Activated naive CD8-positive, alpha-beta T cell (primary cell): ENCODE results near the gene PGS1.

ENCODE experiments used
- H3K27ac Mint-ChIP-seq: one replicate; pipeline ENCODE4 v1.8.0; 2021; ENCODE audit warnings: mixed read lengths
- H3K27me3 Mint-ChIP-seq: one replicate; pipeline ENCODE4 v1.8.0; 2021; ENCODE audit warnings: mixed read lengths
- H3K36me3 Mint-ChIP-seq: one replicate; pipeline ENCODE4 v1.8.0; 2021; ENCODE audit warnings: mixed read lengths
- H3K4me1 Mint-ChIP-seq: one replicate; pipeline ENCODE4 v1.8.0; 2021; ENCODE audit warnings: low read depth, mixed read lengths
- H3K4me3 Mint-ChIP-seq: one replicate; pipeline ENCODE4 v1.8.0; 2021; ENCODE audit warnings: mild to moderate bottlenecking, mixed read lengths
- H3K9me3 Mint-ChIP-seq: one replicate; pipeline ENCODE4 v1.8.0; 2021; ENCODE audit warnings: low read depth, mixed read lengths

The PGS1 gene

GRCh38 chr17:78426293-78426879, 47.9 kb downstream of the PGS1 start:
- Mint-ChIP-seq H3K27me3 (no peaks in the 10 kb centered on the region), H3K9me3 (no peaks in the 10 kb centered on the region), H3K4me3 (no peak overlapping the region), H3K27ac (no peak overlapping the region), H3K36me3 (no peaks in the 10 kb centered on the region), H3K4me1 (peaks cover 5% of the 10 kb centered on the region)

GRCh38 chr17:78427140-78427539, 48.7 kb downstream of the PGS1 start:
- peaks cover under 1% of the 10 kb centered on the region for H3K4me1 Mint-ChIP-seq
- H3K36me3 Mint-ChIP-seq: no peaks in the 10 kb centered on the region
- H3K27me3 Mint-ChIP-seq: no peaks in the 10 kb centered on the region
- no peak overlapping the region for H3K27ac Mint-ChIP-seq
- H3K9me3 Mint-ChIP-seq: no peaks in the 10 kb centered on the region
- H3K4me3 Mint-ChIP-seq: no peak overlapping the region

GRCh38 chr17:78428025-78428575, 49.7 kb downstream of the PGS1 start:
- H3K4me1 Mint-ChIP-seq: no peaks in the 10 kb centered on the region

GRCh38 chr17:78428836-78429617, 50.6 kb downstream of the PGS1 start:
- Mint-ChIP-seq H3K27ac (no peak overlapping the region), H3K27me3 (no peaks in the 10 kb centered on the region), H3K9me3 (no peaks in the 10 kb centered on the region), H3K4me3 (no peak overlapping the region), H3K36me3 (no peaks in the 10 kb centered on the region), H3K4me1 (no peaks in the 10 kb centered on the region)

More at GRCh38 chr17:78428025-78428575, 49.7 kb downstream of the PGS1 start:
- Mint-ChIP-seq H3K27ac (no peak overlapping the region), H3K36me3 (no peaks in the 10 kb centered on the region), H3K27me3 (no peaks in the 10 kb centered on the region), H3K9me3 (no peaks in the 10 kb centered on the region), H3K4me3 (no peak overlapping the region)

GRCh38 chr17:78429618-78429995, 51.2 kb downstream of the PGS1 start:
- Mint-ChIP-seq H3K4me1 (no peaks in the 10 kb centered on the region), H3K9me3 (no peaks in the 10 kb centered on the region), H3K36me3 (no peaks in the 10 kb centered on the region), H3K27ac (no peak overlapping the region), H3K27me3 (no peaks in the 10 kb centered on the region), H3K4me3 (no peak overlapping the region)

GRCh38 chr17:78430892-78431691, 52.6 kb downstream of the PGS1 start:
- H3K27me3 Mint-ChIP-seq: no peaks in the 10 kb centered on the region
- H3K4me3 Mint-ChIP-seq: no peak overlapping the region
- H3K27ac Mint-ChIP-seq: no peak overlapping the region
- H3K36me3 Mint-ChIP-seq: no peaks in the 10 kb centered on the region
- no peaks in the 10 kb centered on the region for H3K9me3 Mint-ChIP-seq
- H3K4me1 Mint-ChIP-seq: no peaks in the 10 kb centered on the region

GRCh38 chr17:78431692-78431958, 53.2 kb downstream of the PGS1 start:
- H3K27me3 Mint-ChIP-seq: no peaks in the 10 kb centered on the region
- no peaks in the 10 kb centered on the region for H3K9me3 Mint-ChIP-seq
- H3K36me3 Mint-ChIP-seq: no peaks in the 10 kb centered on the region
- no peak overlapping the region for H3K27ac Mint-ChIP-seq
- H3K4me3 Mint-ChIP-seq: no peak overlapping the region
- no peaks in the 10 kb centered on the region for H3K4me1 Mint-ChIP-seq

GRCh38 chr17:78432226-78433012, 54.0 kb downstream of the PGS1 start:
- Mint-ChIP-seq H3K4me1 (no peaks in the 10 kb centered on the region), H3K36me3 (no peaks in the 10 kb centered on the region), H3K27me3 (no peaks in the 10 kb centered on the region), H3K4me3 (no peak overlapping the region), H3K9me3 (no peaks in the 10 kb centered on the region), H3K27ac (no peak overlapping the region)

GRCh38 chr17:78433013-78433727, 54.7 kb downstream of the PGS1 start:
- no peaks in the 10 kb centered on the region for H3K27me3 Mint-ChIP-seq
- H3K4me1 Mint-ChIP-seq: no peaks in the 10 kb centered on the region

GRCh38 chr17:78433780-78434335, 55.4 kb downstream of the PGS1 start:
- no peak overlapping the region for H3K4me3 Mint-ChIP-seq
- H3K9me3 Mint-ChIP-seq: no peaks in the 10 kb centered on the region
- no peaks in the 10 kb centered on the region for H3K27me3 Mint-ChIP-seq
- no peak overlapping the region for H3K27ac Mint-ChIP-seq
- H3K4me1 Mint-ChIP-seq: no peaks in the 10 kb centered on the region
- H3K36me3 Mint-ChIP-seq: no peaks in the 10 kb centered on the region

More at GRCh38 chr17:78433013-78433727, 54.7 kb downstream of the PGS1 start:
- H3K36me3 Mint-ChIP-seq: no peaks in the 10 kb centered on the region
- H3K27ac Mint-ChIP-seq: no peak overlapping the region
- H3K4me3 Mint-ChIP-seq: no peak overlapping the region
- no peaks in the 10 kb centered on the region for H3K9me3 Mint-ChIP-seq

- Mint-ChIP-seq H3K27ac (no peak overlapping the region), H3K36me3 (no peaks in the 10 kb centered on the region), H3K9me3 (no peaks in the 10 kb centered on the region), H3K27me3 (no peaks in the 10 kb centered on the region), H3K4me1 (no peaks in the 10 kb centered on the region), H3K4me3 (no peak overlapping the region)
These were observed 56.2 kb downstream of the PGS1 start for GRCh38 chr17:78434455-78435329.

- Mint-ChIP-seq H3K36me3 (no peaks in the 10 kb centered on the region), H3K9me3 (no peaks in the 10 kb centered on the region), H3K4me1 (no peaks in the 10 kb centered on the region), H3K4me3 (no peak overlapping the region), H3K27ac (no peak overlapping the region), H3K27me3 (no peaks in the 10 kb centered on the region)
These were observed 57.0 kb downstream of the PGS1 start for GRCh38 chr17:78435330-78436005.
